ENCODE results near the gene LHFPL2. TPM values are rescaled to one million over a fixed set of nuclear protein-coding genes. Genes with fewer than 3 reads are reported as not detected.

LHFPL2 gene
- total RNA-seq, 1 donor from 2014 or later, result 40.6 TPM

GRCh38 chr5:78655746-78656290 is 7.2 kb upstream of the LHFPL2 start:
- no peaks in the 10 kb centered on the region for H3K27me3 ChIP-seq (ENCODE audit: low read depth)
- no peaks in the 10 kb centered on the region for H3K36me3 ChIP-seq
- H3K27ac ChIP-seq, result no peak overlapping the region
- peaks cover 5% of the 10 kb centered on the region for H3K4me1 ChIP-seq
- TF ChIP-seq CTCF (IDR thresholded peaks at IDR 0.05), result no peak
- intact Hi-C loops (cut with DNase I), result no loop called here
- ATAC-seq, result no peak
- no peak overlapping the region for H3K4me3 ChIP-seq
- H3K9me3 ChIP-seq, result no peaks in the 10 kb centered on the region
- no peak for DNase-seq

- ATAC-seq (no peak), DNase-seq (no peak)
- Histone ChIP-seq H3K27ac (no peak overlapping the region), H3K4me3 (no peak overlapping the region), H3K36me3 (no peaks in the 10 kb centered on the region), H3K4me1 (peaks cover under 1% of the 10 kb centered on the region), H3K27me3 (ENCODE audit: low read depth) (no peaks in the 10 kb centered on the region), H3K9me3 (no peaks in the 10 kb centered on the region)
- no peak for TF ChIP-seq CTCF (IDR thresholded peaks at IDR 0.05)
- intact Hi-C loops (cut with DNase I), result no loop called here
Measured at GRCh38 chr5:78654386-78654785, 5.8 kb upstream of the LHFPL2 start.

- TF ChIP-seq CTCF (IDR thresholded peaks at IDR 0.05), result no peak
- H3K4me3 ChIP-seq, result no peak overlapping the region
- DNase-seq, result no peak
- no peaks in the 10 kb centered on the region for H3K36me3 ChIP-seq
- H3K9me3 ChIP-seq, result no peaks in the 10 kb centered on the region
- no peaks in the 10 kb centered on the region for H3K27me3 ChIP-seq (ENCODE audit: low read depth)
- H3K4me1 ChIP-seq, result peaks cover 4% of the 10 kb centered on the region
- intact Hi-C loops (cut with DNase I), result no loop called here
- no peak overlapping the region for H3K27ac ChIP-seq
- no peak for ATAC-seq
Measured at GRCh38 chr5:78653681-78654366, 5.3 kb upstream of the LHFPL2 start.

GRCh38 chr5:78653031-78653430 is 4.5 kb upstream of the LHFPL2 start:
- intact Hi-C loops (cut with DNase I), result no loop called here
- no peak for ATAC-seq
- H3K4me1 ChIP-seq, result peaks cover 4% of the 10 kb centered on the region
- H3K36me3 ChIP-seq, result no peaks in the 10 kb centered on the region
- no peak overlapping the region for H3K4me3 ChIP-seq
- no peaks in the 10 kb centered on the region for H3K9me3 ChIP-seq
- TF ChIP-seq CTCF (IDR thresholded peaks at IDR 0.05), result no peak
- no peaks in the 10 kb centered on the region for H3K27me3 ChIP-seq (ENCODE audit: low read depth)
- no peak for DNase-seq
- no peak overlapping the region for H3K27ac ChIP-seq

- intact Hi-C loops (cut with DNase I), result no loop called here
- no peak for ATAC-seq
- Histone ChIP-seq H3K36me3 (no peaks in the 10 kb centered on the region), H3K27ac (no peak overlapping the region), H3K9me3 (no peaks in the 10 kb centered on the region), H3K4me3 (no peak overlapping the region), H3K27me3 (ENCODE audit: low read depth) (no peaks in the 10 kb centered on the region), H3K4me1 (peaks cover 20% of the 10 kb centered on the region)
- no peak for DNase-seq
- no peak for TF ChIP-seq CTCF (IDR thresholded peaks at IDR 0.05)
Measured at GRCh38 chr5:78651468-78651867, 2.9 kb upstream of the LHFPL2 start.
